Mucosa of descending colon (tissue), 3 donors: Measurements from ENCODE around the gene FEM1B. TPM values are rescaled to one million over a fixed set of nuclear protein-coding genes. Genes with fewer than 3 reads are reported as not detected.
A peak's percentile ranks its signal among the peaks of the same experiment; 100 is the strongest.

ENCODE experiments used
- ATAC-seq: fragments of 200-7000 bp; cut with Tn5 transposase; one replicate; pipeline ENCODE4 v1.9.1; 2020; ENCODE audit warnings: mild to moderate bottlenecking, moderate library complexity
- DNase-seq, 3 donors: peaks; one replicate each; pipeline ENCODE4 v3.0.0-alpha.2; 2020
- H3K36me3 ChIP-seq: fragments of 200-600 bp; one replicate; pipeline ENCODE4 v1.8.0; 2021; ENCODE audit warnings: low read depth, mild to moderate bottlenecking
- H3K4me1 ChIP-seq: fragments of 200-600 bp; one replicate; pipeline ENCODE4 v1.8.0; 2021; ENCODE audit warnings: low read depth, mild to moderate bottlenecking
- H3K4me3 ChIP-seq: fragments of 200-600 bp; one replicate; pipeline ENCODE4 v1.8.0; 2021; ENCODE audit warnings: mild to moderate bottlenecking
- H3K9me3 ChIP-seq: fragments of 200-600 bp; one replicate; pipeline ENCODE4 v1.8.0; 2021; ENCODE audit warnings: mild to moderate bottlenecking
- intact Hi-C, 2 donors: fragments of 100-400 bp; cut with DNase I in 1 of 2; cut with micrococcal nuclease in 1 of 2; formaldehyde crosslinking; loops; one replicate each; pipeline versions ENCODE4 v1.11.0 to v1.11.1; 2022; cut with DNase I, micrococcal nuclease
- total RNA-seq, 3 donors: library from RNA; stranded (reverse); fragmentation: NEBNext Ultra II Directional in 2 of 3; extraction: Animal tissue kit (Norgen Biotek cat#: 25700) in 2 of 3; gene quantifications; one replicate each; pipeline versions ENCODE4 v1.2.1 to v1.2.4, GENCODE V29; 2021 to 2023
- TF ChIP-seq, protein P1 (sequence below): fragments of 200-600 bp; IDR thresholded peaks from one replicate; pipeline ENCODE4 v1.8.0; 2022; ENCODE audit warnings: antibody characterized with exemption, mild to moderate bottlenecking
- donor health status: DM: no; HTN: no; CAD: no; lungs with moderate emphysema.
- donor health status: DM: no; HTN: no; CAD: no.
- donor health status: DM: no; HTN: yes; CAD: no.

FEM1B gene
- total RNA-seq, 3 donors from 2014 or later = 50.4 to 65.3 (median 65.3) TPM

DNA sequence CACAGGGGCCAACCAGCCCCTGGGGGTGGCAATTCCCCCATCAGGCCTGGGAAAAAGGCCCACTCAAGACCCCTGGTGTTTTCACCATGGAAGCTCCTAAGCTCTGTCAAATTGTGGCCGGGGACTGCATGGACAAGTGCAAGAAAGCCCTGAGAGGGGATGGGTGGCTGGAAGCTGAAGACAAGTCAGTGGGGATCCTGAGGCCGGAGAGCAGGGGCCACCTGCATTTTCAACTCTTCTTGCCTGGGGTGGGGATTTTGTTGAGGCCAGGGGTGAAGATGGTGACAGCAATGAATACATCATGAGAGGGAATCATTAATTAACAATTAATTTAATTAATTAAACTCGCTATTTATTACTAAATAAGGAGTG lies 33.9 kb downstream of the FEM1B start:
- ATAC-seq = no peak
- no peaks in the 10 kb centered on the region for H3K9me3 ChIP-seq
- TF ChIP-seq, protein P1, sequence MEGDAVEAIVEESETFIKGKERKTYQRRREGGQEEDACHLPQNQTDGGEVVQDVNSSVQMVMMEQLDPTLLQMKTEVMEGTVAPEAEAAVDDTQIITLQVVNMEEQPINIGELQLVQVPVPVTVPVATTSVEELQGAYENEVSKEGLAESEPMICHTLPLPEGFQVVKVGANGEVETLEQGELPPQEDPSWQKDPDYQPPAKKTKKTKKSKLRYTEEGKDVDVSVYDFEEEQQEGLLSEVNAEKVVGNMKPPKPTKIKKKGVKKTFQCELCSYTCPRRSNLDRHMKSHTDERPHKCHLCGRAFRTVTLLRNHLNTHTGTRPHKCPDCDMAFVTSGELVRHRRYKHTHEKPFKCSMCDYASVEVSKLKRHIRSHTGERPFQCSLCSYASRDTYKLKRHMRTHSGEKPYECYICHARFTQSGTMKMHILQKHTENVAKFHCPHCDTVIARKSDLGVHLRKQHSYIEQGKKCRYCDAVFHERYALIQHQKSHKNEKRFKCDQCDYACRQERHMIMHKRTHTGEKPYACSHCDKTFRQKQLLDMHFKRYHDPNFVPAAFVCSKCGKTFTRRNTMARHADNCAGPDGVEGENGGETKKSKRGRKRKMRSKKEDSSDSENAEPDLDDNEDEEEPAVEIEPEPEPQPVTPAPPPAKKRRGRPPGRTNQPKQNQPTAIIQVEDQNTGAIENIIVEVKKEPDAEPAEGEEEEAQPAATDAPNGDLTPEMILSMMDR = no peak
- DNase-seq = no peak
- no peaks in the 10 kb centered on the region for H3K36me3 ChIP-seq
- H3K4me1 ChIP-seq = no peaks in the 10 kb centered on the region
- intact Hi-C loops = loop anchor here in 1 of 2 donors (10.0 kb wide), 1 partner anchor 233 kb away; no protein-coding TSS in a partner anchor
- no peak overlapping the region for H3K4me3 ChIP-seq

DNA sequence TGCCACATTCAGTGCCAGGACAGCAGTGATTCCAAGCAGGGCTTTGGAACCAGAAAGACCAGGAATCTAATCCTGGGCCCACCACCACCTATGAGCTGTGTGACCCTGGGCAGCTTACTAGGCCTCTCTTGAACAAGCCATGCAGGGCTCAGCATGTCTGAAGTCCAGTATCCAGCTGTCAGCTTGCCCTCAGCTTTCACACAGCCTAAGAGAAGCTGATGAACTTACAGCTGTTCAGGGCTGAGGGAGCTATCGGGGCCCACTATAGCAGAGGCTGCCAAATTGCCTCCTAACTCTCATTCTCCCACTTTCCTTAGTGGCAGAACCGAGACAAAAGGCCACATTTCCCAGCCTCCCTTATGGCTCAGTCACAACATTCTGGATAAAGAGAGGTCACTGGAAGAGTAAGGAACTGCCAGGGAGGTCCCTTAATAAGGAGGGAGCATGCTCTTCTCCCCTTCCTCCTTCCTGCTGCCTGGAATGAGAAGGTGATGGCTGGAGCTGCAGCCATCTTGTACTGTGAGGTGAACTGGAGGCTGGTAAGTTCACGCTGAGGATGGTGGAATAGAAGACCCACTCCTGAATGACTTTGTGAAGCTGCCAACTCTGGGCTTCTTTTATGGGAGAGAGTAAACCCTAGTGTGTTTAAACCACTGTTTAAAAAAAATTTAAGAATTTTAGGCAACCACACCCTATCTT lies 34.5 kb downstream of the FEM1B start:
- H3K4me1 ChIP-seq = no peaks in the 10 kb centered on the region
- TF ChIP-seq, protein P1 = no peak
- ATAC-seq (no peak), DNase-seq (no peak)
- intact Hi-C loops = loop anchor here in 1 of 2 donors (10.0 kb wide), 1 partner anchor 233 kb away; no protein-coding TSS in a partner anchor
- H3K4me3 ChIP-seq = no peak overlapping the region
- no peaks in the 10 kb centered on the region for H3K36me3 ChIP-seq
- H3K9me3 ChIP-seq = no peaks in the 10 kb centered on the region

DNA sequence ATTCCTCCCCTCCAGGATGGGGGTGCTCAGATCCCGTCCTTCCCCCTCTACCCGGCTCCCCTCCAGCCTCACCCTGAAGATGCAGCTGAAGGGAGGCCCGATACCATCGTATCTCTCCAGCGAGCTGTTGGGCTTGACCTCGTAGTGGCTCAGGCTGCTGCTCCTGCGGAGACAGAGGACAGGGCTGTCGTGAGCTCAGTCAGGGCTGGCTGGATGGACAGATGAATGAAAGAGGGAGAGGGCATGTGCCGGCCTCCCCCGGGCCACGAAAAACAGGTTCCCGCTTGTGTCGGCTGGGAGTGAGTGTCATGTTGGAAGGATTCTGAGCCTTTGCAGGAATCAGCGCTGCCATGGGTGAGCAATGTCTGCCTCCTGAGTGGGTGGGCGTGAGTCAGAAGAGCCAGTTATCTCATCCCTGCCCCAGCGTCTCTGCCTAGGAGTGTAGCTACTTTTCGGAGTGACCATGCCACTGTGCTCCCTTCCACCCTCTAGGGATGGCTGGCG lies 35.2 kb downstream of the FEM1B start:
- no peaks in the 10 kb centered on the region for H3K9me3 ChIP-seq
- H3K36me3 ChIP-seq = no peaks in the 10 kb centered on the region
- TF ChIP-seq, protein P1 = no peak
- H3K4me3 ChIP-seq = no peak overlapping the region
- H3K4me1 ChIP-seq = no peaks in the 10 kb centered on the region
- intact Hi-C loops = loop anchor here in 1 of 2 donors (10.0 kb wide), 1 partner anchor 232 kb away; no protein-coding TSS in a partner anchor
- ATAC-seq (no peak), DNase-seq (peak in 1 of 3 donors; percentile 20)

DNA sequence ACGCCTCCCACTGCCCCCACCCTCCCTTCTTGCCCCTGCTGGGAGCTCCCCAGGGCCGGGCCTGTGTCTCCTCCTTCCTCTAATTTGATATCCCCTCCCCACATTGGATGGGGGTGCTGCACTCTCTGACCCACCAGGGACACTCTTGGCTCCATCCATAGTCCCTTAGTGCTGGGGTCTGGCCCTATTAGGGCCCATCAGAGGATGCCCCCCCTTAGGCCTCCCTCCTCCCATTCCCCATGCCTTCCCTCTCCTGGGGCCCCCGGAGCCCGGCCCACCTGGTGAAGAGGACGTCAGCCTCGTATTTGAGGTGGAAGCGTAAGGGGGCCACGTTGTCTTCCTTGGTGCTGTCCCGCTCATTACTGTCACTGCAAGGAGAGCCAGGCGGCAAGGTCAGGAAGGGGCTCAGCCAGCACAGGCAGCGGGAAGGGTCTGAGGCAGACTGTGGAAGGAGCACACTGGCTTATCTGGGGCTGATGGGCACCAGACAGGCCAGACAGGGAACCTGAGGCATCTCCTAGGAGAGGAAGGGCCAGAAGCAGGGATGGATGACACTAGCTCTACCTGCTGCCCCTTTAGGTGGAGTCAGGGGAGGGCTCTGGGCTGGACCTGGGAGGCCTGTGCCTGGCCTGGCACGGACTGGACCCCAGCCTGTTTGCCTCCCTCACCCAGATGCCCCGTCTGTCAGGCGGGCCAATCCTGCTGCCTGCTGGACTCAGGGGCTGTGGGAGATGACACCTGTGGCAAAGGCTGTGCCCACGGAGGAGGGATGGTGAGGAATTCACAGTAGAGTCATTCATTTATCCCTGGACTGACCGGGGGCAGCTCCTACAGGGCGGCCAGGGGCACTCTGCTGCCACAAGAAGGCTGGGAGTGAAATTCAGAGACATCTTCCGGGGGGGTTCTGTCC lies 36.2 kb downstream of the FEM1B start:
- TF ChIP-seq, protein P1 = no peak
- intact Hi-C loops = loop anchor here in 1 of 2 donors (10.0 kb wide), 1 partner anchor 231 kb away; no protein-coding TSS in a partner anchor
- Histone ChIP-seq H3K4me1 (no peaks in the 10 kb centered on the region), H3K36me3 (no peaks in the 10 kb centered on the region), H3K4me3 (no peak overlapping the region), H3K9me3 (no peaks in the 10 kb centered on the region)
- ATAC-seq = no peak
- no peak for DNase-seq

DNA sequence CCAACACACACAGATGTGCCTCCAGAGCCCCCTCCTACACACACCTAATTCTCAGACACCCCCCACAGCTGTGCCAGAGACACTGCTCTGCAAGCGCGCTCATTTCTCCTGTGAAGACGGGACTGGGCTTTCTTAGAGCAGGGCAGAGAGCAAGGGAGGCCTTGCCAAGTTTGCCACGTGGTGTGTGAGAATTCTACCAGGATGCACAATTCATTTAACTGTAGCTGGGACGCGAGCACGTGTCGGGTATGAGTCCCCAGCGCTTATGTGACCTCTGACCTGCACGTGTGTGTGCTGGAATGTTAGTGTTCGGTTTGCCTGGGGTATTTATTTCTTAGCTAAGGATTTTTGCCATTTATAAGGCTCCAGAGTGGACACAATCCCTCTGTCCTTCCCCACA lies 37.0 kb downstream of the FEM1B start:
- TF ChIP-seq, protein P1 = no peak
- intact Hi-C loops = loop anchor here in 1 of 2 donors (10.0 kb wide), 1 partner anchor 230 kb away; no protein-coding TSS in a partner anchor
- no peak overlapping the region for H3K4me3 ChIP-seq
- H3K9me3 ChIP-seq = no peaks in the 10 kb centered on the region
- H3K4me1 ChIP-seq = no peaks in the 10 kb centered on the region
- DNase-seq (no peak), ATAC-seq (no peak)
- no peaks in the 10 kb centered on the region for H3K36me3 ChIP-seq
